HepG2 (cell line): Measurements from ENCODE around the gene CD2. TPM values are rescaled to one million over a fixed set of nuclear protein-coding genes. Genes with fewer than 3 reads are reported as not detected.

Source experiments
- GMEB2 ChIP-seq: IDR thresholded peaks from 2 replicates; pipeline ENCODE4 v1.6.1; 2016; ENCODE audit warnings: missing biosample characterization, missing genetic modification reagents, low read depth
- RERE ChIP-seq: IDR thresholded peaks from 2 replicates; pipeline ENCODE4 v1.6.1; 2016; ENCODE audit warnings: low read depth, missing genetic modification reagents, missing compliant biosample characterization
- SOX6 ChIP-seq, 2 experiments: fragments of 450-650 bp in 1 of 2; sonication (generic) in 1 of 2; formaldehyde crosslinking in 1 of 2; IDR thresholded peaks; 2 replicates each; pipeline versions ENCODE4 v1.4.0 to v1.6.1; 2017 to 2020; ENCODE audit warnings: antibody characterized with exemption in 1 of 2, mild to moderate bottlenecking in 1 of 2, missing genetic modification reagents in 1 of 2
- ZBED4 ChIP-seq: sonication (generic); formaldehyde crosslinking; IDR thresholded peaks from 2 replicates; pipeline ENCODE4 v1.4.0; 2020; ENCODE audit warnings: missing genetic modification reagents, borderline replicate concordance
- ZNF432 ChIP-seq: sonication (generic); formaldehyde crosslinking; IDR thresholded peaks from 2 replicates; pipeline ENCODE4 v1.5.0; 2020; ENCODE audit warnings: missing genetic modification reagents, mild to moderate bottlenecking, borderline replicate concordance
- polyA plus RNA-seq, 8 experiments: library from polyadenylated mRNA; depleted of rRNA in 3 of 8; stranded (reverse) in 7 of 8; unstranded in 1 of 8; fragments of >200 nt; fragmentation: Illumina TruSeq in 4 of 8; extraction: Trizol in 4 of 8; gene quantifications; 2 replicates each; pipeline versions ENCODE4 v1.2.1 to v1.2.3, GENCODE V29; 2011 to 2016; ENCODE audit warnings: low read depth in 4 of 8, missing spikeins in 1 of 8, mixed read lengths in 1 of 8; ENCODE audit not compliant: insufficient read depth in 1 of 8
- total RNA-seq, 5 experiments: library from RNA; depleted of rRNA; stranded (reverse); fragments of >200 nt; fragmentation: Illumina TruSeq; extraction: Trizol; gene quantifications; 2 replicates each; pipeline ENCODE4 v1.2.3, GENCODE V29; 2016; ENCODE audit warnings: low read depth in 1 of 5

CD2 gene
- total and polyA plus RNA-seq, 2 of the 13 experiments (the other 11 are each of a cell fraction or from before 2014, with no cell fraction given): not detected

- TF ChIP-seq GMEB2 (CRISPR knock-in tag) (no peak), ZNF432 (CRISPR knock-in tag) (no peak), SOX6 (IDR thresholded peaks at IDR 0.05) (no peak), SOX6 (CRISPR knock-in tag; IDR thresholded peaks at IDR 0.05) (no peak), ZBED4 (CRISPR knock-in tag) (no peak), RERE (CRISPR knock-in tag) (no peak)
These were observed 10.7 kb upstream of the CD2 start (continued) for GRCh38 chr1:116743535-116743934.
